OCI-LY3 (cell line): ENCODE results near the gene TMEM19.
"Not testable (repeated sequence)": the region's sequence is repeated elsewhere in the genome, so short reads cannot be mapped to it uniquely, and the experiment has no call there.

ENCODE experiments used
- H2AFZ ChIP-seq: fragments of 200-600, 300-600 bp; shearing (Covaris generic); 2 replicates; pipeline ENCODE4 v1.6.0; 2014; ENCODE audit warnings: antibody characterized with exemption, low read depth, low read length
- H3K27ac ChIP-seq: fragments of 200-600, 300-600 bp; sonication (generic); 2 replicates; pipeline ENCODE4 v1.5.1; 2014; ENCODE audit warnings: mild to moderate bottlenecking, low read length, moderate library complexity, mixed read lengths
- H3K27me3 ChIP-seq: fragments of 200-600, 300-600 bp; sonication (generic); 2 replicates; pipeline ENCODE4 v1.6.1; 2014; ENCODE audit warnings: low read depth, low read length, mixed read lengths
- H3K36me3 ChIP-seq: fragments of 200-600, 300-600 bp; sonication (generic); replicated peaks from 2 replicates; pipeline ENCODE3; 2014; ENCODE audit warnings: low read depth, low read length, mixed read lengths
- H3K4me1 ChIP-seq: fragments of 300-600, 200-600 bp; sonication (generic); 2 replicates; pipeline ENCODE4 v1.6.1; 2014; ENCODE audit warnings: low read length, mixed read lengths
- H3K4me2 ChIP-seq: fragments of 200-600, 300-600 bp; sonication (generic); 2 replicates; pipeline ENCODE4 v1.6.1; 2014; ENCODE audit warnings: low read length, mixed read lengths
- H3K4me3 ChIP-seq: fragments of 300-600, 200-600 bp; sonication (generic); 2 replicates; pipeline ENCODE4 v1.5.1; 2014; ENCODE audit warnings: antibody characterized with exemption, mild to moderate bottlenecking, low read length, moderate library complexity
- H3K79me2 ChIP-seq: fragments of 300-600, 200-600 bp; shearing (Covaris generic); 2 replicates; pipeline ENCODE4 v1.6.1; 2014; ENCODE audit warnings: mild to moderate bottlenecking, low read length, mixed read lengths
- H3K9ac ChIP-seq: fragments of 300-600, 200-600 bp; shearing (Covaris generic); 2 replicates; pipeline ENCODE4 v1.6.0; 2014; ENCODE audit warnings: mild to moderate bottlenecking, low read length, moderate library complexity
- H3K9me3 ChIP-seq: fragments of 200-600, 300-600 bp; shearing (Covaris generic); 2 replicates; pipeline ENCODE4 v1.6.1; 2014; ENCODE audit warnings: low read length, mixed read lengths; ENCODE audit not compliant: insufficient read depth
- H4K20me1 ChIP-seq: fragments of 200-600, 300-600 bp; sonication (generic); 2 replicates; pipeline ENCODE4 v1.6.1; 2016; ENCODE audit warnings: low read length, mixed read lengths; ENCODE audit not compliant: insufficient read depth
- CTCF ChIP-seq: fragments of 200-600, 300-600 bp; sonication (generic); IDR thresholded peaks from 2 replicates; pipeline ENCODE4 v1.5.1; 2014; ENCODE audit warnings: antibody characterized with exemption, low read length, low read depth
- EZH2phosphoT487 ChIP-seq: fragments of 200-600 bp; shearing (Covaris generic); IDR thresholded peaks from 2 replicates; pipeline ENCODE4 v1.6.1; 2018; ENCODE audit warnings: antibody characterized with exemption, mixed run types, low read depth

Gene TMEM19

GRCh38 chr12:71691504-71692129, 5.7 kb downstream of the TMEM19 start:
- no peak overlapping the region for H3K27ac ChIP-seq
- H3K9me3 ChIP-seq = no peaks in the 10 kb centered on the region
- H3K4me2 ChIP-seq = no peak overlapping the region
- no peak overlapping the region for H3K9ac ChIP-seq
- H4K20me1 ChIP-seq = no peaks in the 10 kb centered on the region
- no peak overlapping the region for H2AFZ ChIP-seq
- H3K4me3 ChIP-seq = no peak overlapping the region
- no peak for TF ChIP-seq EZH2phosphoT487
- TF ChIP-seq CTCF = no peak
- H3K27me3 ChIP-seq = no peaks in the 10 kb centered on the region
- H3K36me3 ChIP-seq = no peaks in the 10 kb centered on the region
- peaks cover 5% of the 10 kb centered on the region; the same call in 1 of the 2 replicates for H3K79me2 ChIP-seq
- H3K4me1 ChIP-seq = peaks cover 40% of the 10 kb centered on the region

DNA sequence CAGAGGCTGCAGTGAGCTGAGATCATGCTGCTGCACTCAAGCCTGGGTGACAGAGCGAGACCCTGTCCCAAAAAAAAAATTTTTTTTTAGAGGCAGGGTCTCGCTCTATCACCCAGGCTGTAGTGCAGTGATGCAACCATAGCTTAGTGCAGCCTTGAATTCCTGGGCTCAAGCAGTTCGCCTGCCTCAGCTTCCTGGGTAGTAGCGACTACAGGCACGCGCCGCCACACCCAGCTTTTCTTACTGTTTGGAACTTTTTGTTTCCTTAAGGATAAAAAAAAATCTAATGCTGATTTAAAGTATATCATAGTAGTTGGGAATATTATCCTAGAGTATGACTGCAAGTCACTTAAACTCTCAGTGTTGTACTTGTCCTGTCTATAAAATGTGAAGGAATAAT, 7.2 kb downstream of the TMEM19 start:
- Histone ChIP-seq H2AFZ (no peak overlapping the region), H3K9ac (no peak overlapping the region), H3K79me2 (no peaks in the 10 kb centered on the region), H3K27ac (no peak overlapping the region), H3K36me3 (peaks cover 5% of the 10 kb centered on the region), H3K4me1 (peaks cover 25% of the 10 kb centered on the region), H3K4me2 (peak overlapping the region; percentile 25; the same call in 1 of the 2 replicates), H3K27me3 (no peaks in the 10 kb centered on the region), H4K20me1 (no peaks in the 10 kb centered on the region), H3K4me3 (no peak overlapping the region), H3K9me3 (no peaks in the 10 kb centered on the region)
- TF ChIP-seq EZH2phosphoT487 (no peak), CTCF (no peak)

- not testable (repeated sequence) for H3K9ac ChIP-seq, H3K4me3 ChIP-seq, H4K20me1 ChIP-seq, H3K27ac ChIP-seq, H3K36me3 ChIP-seq, H2AFZ ChIP-seq, H3K27me3 ChIP-seq, H3K9me3 ChIP-seq, H3K79me2 ChIP-seq
- peak overlapping the region; percentile 25 for H3K4me2 ChIP-seq
- H3K4me1 ChIP-seq = peaks cover 24% of the 10 kb centered on the region
These were observed 7.8 kb downstream of the TMEM19 start for GRCh38 chr12:71693651-71694050.

- Histone ChIP-seq H3K27me3 (no peaks in the 10 kb centered on the region), H3K4me2 (peak overlapping the region; percentile 25), H3K27ac (0 out of 2 replicates have a peak overlapping the region, but pooled peaks have one; percentile 10), H3K36me3 (peaks cover 9% of the 10 kb centered on the region), H3K9ac (no peak overlapping the region), H4K20me1 (no peaks in the 10 kb centered on the region), H3K4me1 (peaks cover 26% of the 10 kb centered on the region), H3K4me3 (no peak overlapping the region), H3K79me2 (no peaks in the 10 kb centered on the region), H3K9me3 (no peaks in the 10 kb centered on the region), H2AFZ (no peak overlapping the region)
- TF ChIP-seq CTCF (no peak), EZH2phosphoT487 (no peak)
These were observed 8.4 kb downstream of the TMEM19 start for GRCh38 chr12:71694099-71694820.
